Adrenal gland (tissue), 12 donors: Measurements from ENCODE around the gene RAF1. TPM values are rescaled to one million over a fixed set of nuclear protein-coding genes. Genes with fewer than 3 reads are reported as not detected.

Source experiments
- DNase-seq, 7 donors: peaks; one replicate each; pipeline ENCODE4 v3.0.0-alpha.2; 2019 to 2020
- H3K27ac ChIP-seq, 5 donors: fragments of 200-600 bp; sonication (generic) in 4 of 5; 1 replicate in 3 of 5; 2 replicates in 2 of 5; pipeline versions ENCODE4 v1.5.1 to v1.8.0; 2016 to 2020; ENCODE audit warnings: mild to moderate bottlenecking in 1 of 5
- H3K27me3 ChIP-seq: fragments of 200-600 bp; 2 replicates; pipeline ENCODE4 v1.8.0; 2021
- H3K36me3 ChIP-seq, 2 donors: fragments of 200-600 bp; replicated peaks in 1 of 2; 1 replicate in 1 of 2; 2 replicates in 1 of 2; pipeline versions ENCODE4 v1.5.1 to v1.8.0; 2018 to 2022
- H3K4me1 ChIP-seq, 2 donors: fragments of 200-600 bp; replicated peaks in 1 of 2; 1 replicate in 1 of 2; 2 replicates in 1 of 2; pipeline versions ENCODE4 v1.5.1 to v1.8.0; 2018 to 2021
- H3K4me3 ChIP-seq, 4 donors: fragments of 200-600 bp; sonication (generic) in 3 of 4; one replicate each; pipeline ENCODE4 v1.5.1; 2016 to 2018
- H3K9me3 ChIP-seq, 3 donors: fragments of 200-600 bp; sonication (generic) in 1 of 3; replicated peaks in 1 of 3; 1 replicate in 2 of 3; 2 replicates in 1 of 3; pipeline versions ENCODE4 v1.5.1 to v1.8.0; 2016 to 2021
- POLR2A ChIP-seq, 2 donors: fragments of 450-650 bp; IDR thresholded peaks; one replicate each; pipeline ENCODE4 v1.6.1; 2017; ENCODE audit warnings: antibody characterized with exemption in 2 of 2, mild to moderate bottlenecking in 2 of 2, moderate library complexity in 1 of 2
- WGBS, 4 donors: extraction: QIAGEN DNeasy Blood & Tissue Kit in 2 of 4; methylation state at CpG; one replicate each; pipeline versions ENCODE4 v1.1.5 to v1.1.7; 2013 to 2017; 5-methylcytosine and 5-hydroxymethylcytosine counted together
- intact Hi-C, 2 donors: fragments of 100-400 bp; cut with DNase I; formaldehyde crosslinking; loops; one replicate each; pipeline versions ENCODE4 v1.14.1 to v1.15.0; 2022 to 2023
- polyA plus RNA-seq, 3 donors: library from polyadenylated mRNA; stranded (reverse); fragments of 200-250 nt in 2 of 3; fragments of 350-450 nt in 1 of 3; fragmentation: Illumina TruSeq in 1 of 3; extraction: RNeasy Lipid Tissue Mini Kit (QIAGEN cat#74804) in 1 of 3; gene quantifications; one replicate each; pipeline ENCODE4 v1.2.3, GENCODE V29; 2013 to 2014
- total RNA-seq, 9 donors: library from RNA; depleted of rRNA in 4 of 9; stranded (reverse); fragments of >200 nt in 4 of 9; fragments of 120-200 nt in 1 of 9; fragmentation: NEBNext Ultra II Directional in 1 of 9; extraction: Animal tissue kit (Norgen Biotek cat#: 25700) in 1 of 9; gene quantifications; one replicate each; pipeline versions ENCODE4 v1.1.0 to v1.2.4, GENCODE V29; 2013 to 2023
- TF ChIP-seq, protein P1 (sequence below), 6 experiments: fragments of 450-650 bp in 4 of 6; fragments of 200-600 bp in 2 of 6; sonication (generic) in 1 of 6; IDR thresholded peaks; 1 replicate in 5 of 6; 2 replicates in 1 of 6; pipeline versions ENCODE4 v1.5.1 to v1.8.0; 2016 to 2021; ENCODE audit warnings: antibody characterized with exemption in 6 of 6, mild to moderate bottlenecking in 2 of 6, moderate library complexity in 1 of 6
- donor health status: healthy with polysubstance abuse.
- donor health status: Bipolar disorder and iron deficiency.
- donor health status: DM: yes; HTN: yes; CAD: no.
- donor health status: DM: no; HTN: no; CAD: no.
- donor health status: DM: no; HTN: no; CAD: no.
- donor health status: DM: yes; HTN: yes; CAD: no.

The RAF1 gene
- total and polyA plus RNA-seq, 12 donors = 45.9 to 110 (median 69.4) TPM

DNA sequence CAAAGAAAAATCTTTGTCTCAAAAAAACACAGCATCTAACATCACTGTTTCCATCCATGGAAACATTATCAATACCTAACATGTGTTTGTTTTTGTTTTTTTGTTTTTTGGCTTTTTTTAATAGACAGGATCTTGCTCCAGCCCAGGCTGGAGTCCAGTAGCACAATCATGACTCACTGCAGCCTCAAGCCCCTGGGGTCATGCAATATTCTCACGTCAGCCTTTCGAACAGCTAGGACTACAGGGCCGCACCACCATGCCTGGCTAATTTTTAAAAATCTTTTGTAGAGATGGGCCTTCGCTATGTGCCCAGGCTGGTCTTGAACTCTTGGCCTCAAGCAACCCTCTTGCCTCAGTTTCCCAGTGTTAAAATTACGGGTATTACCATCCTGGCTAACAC lies 52.8 kb downstream of the RAF1 start:
- WGBS, 4 donors = 68 to 84% (median 75%) methylated on average over 5 of the region's 5 CpGs
- intact Hi-C loops = no loop called here
- Histone ChIP-seq H3K27ac (no peak overlapping the region), H3K4me3 (no peak overlapping the region), H3K9me3 (no peaks in the 10 kb centered on the region), H3K4me1 (no peaks in the 10 kb centered on the region), H3K36me3 (peaks cover 0 to 32% of the 10 kb centered on the region in 2 donors), H3K27me3 (no peaks in the 10 kb centered on the region)
- TF ChIP-seq, protein P1, sequence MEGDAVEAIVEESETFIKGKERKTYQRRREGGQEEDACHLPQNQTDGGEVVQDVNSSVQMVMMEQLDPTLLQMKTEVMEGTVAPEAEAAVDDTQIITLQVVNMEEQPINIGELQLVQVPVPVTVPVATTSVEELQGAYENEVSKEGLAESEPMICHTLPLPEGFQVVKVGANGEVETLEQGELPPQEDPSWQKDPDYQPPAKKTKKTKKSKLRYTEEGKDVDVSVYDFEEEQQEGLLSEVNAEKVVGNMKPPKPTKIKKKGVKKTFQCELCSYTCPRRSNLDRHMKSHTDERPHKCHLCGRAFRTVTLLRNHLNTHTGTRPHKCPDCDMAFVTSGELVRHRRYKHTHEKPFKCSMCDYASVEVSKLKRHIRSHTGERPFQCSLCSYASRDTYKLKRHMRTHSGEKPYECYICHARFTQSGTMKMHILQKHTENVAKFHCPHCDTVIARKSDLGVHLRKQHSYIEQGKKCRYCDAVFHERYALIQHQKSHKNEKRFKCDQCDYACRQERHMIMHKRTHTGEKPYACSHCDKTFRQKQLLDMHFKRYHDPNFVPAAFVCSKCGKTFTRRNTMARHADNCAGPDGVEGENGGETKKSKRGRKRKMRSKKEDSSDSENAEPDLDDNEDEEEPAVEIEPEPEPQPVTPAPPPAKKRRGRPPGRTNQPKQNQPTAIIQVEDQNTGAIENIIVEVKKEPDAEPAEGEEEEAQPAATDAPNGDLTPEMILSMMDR (IDR thresholded peaks at IDR 0.05) = no peak
- no peak for TF ChIP-seq POLR2A (IDR thresholded peaks at IDR 0.05)
- no peak for DNase-seq

DNA sequence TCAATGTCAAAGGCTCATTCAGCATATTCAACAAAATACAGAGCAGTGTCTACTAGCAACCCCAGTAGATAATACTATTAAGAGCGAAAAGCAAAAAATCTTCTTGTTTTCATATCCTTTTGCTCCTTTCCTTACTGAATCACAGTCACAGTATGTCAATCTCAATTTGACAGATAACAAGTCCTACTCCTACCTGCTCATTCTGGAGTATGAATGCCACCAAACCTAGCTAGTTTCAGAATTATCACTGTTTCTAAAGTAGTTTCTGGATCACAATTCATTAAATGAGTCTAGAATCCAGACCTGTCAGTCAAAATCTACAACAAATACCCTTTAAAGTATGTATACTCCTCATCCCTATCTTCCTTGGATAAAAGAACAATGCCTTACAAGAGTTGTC lies 55.5 kb downstream of the RAF1 start:
- Histone ChIP-seq H3K9me3 (no peaks in the 10 kb centered on the region), H3K4me1 (no peaks in the 10 kb centered on the region), H3K27ac (no peak overlapping the region), H3K27me3 (no peaks in the 10 kb centered on the region), H3K4me3 (no peak overlapping the region), H3K36me3 (peaks cover 0 to 51% of the 10 kb centered on the region in 2 donors)
- TF ChIP-seq POLR2A (IDR thresholded peaks at IDR 0.05) = no peak
- TF ChIP-seq, protein P1 (IDR thresholded peaks at IDR 0.05) = no peak
- WGBS, 4 donors = 95 to 100% (median 97%) methylated on average over 1 of the region's 1 CpG
- no peak for DNase-seq
- intact Hi-C loops = no loop called here

DNA sequence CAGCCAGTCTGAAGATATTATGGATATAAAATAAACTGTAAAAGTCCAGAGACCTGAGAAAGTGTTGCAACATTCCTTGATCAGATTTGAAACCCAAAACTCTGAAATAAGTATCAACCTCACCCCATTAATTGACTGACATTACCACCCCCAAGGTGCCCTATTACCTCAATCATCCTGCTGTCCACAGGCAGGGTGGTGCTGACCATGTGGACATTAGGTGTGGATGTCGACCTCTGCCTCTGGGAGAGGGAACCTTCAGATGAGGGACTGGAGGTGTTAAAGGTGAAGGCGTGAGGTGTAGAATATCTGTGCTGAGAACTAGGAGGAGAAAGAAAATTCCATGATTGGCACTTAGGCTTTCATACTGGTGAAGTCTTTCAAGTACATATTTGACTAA lies 59.9 kb downstream of the RAF1 start:
- intact Hi-C loops = no loop called here
- no peak for TF ChIP-seq POLR2A (IDR thresholded peaks at IDR 0.05)
- TF ChIP-seq, protein P1 (IDR thresholded peaks at IDR 0.05) = no peak
- H3K36me3 ChIP-seq = peaks cover 0 to 65% of the 10 kb centered on the region in 2 donors
- no peak overlapping the region for H3K27ac ChIP-seq
- DNase-seq = no peak
- no peaks in the 10 kb centered on the region for H3K4me1 ChIP-seq
- WGBS, 4 donors = 90 to 93% (median 92%) methylated on average over 2 of the region's 2 CpGs
- no peaks in the 10 kb centered on the region for H3K9me3 ChIP-seq
- H3K27me3 ChIP-seq = no peaks in the 10 kb centered on the region
- no peak overlapping the region for H3K4me3 ChIP-seq

DNA sequence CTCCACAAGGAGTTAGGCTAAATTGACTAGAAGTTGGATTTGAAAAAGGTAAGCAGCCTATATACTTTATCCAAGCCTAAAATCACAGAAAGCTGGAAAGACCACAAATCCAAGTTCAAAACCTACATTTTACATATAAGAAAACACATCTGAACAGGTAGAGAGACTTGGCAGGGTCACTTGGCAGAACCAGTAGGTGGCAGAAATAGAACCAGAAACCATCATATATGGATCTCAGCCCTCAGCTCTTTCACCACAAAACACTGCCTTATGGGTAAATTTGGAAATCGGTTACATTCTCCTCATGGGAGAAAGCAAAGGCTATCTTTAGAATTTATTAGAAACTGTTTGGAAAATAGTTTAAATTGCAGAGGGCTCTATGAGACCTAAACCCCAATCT lies 62.8 kb downstream of the RAF1 start:
- Histone ChIP-seq H3K27me3 (no peaks in the 10 kb centered on the region), H3K4me3 (no peak overlapping the region), H3K9me3 (no peaks in the 10 kb centered on the region), H3K27ac (no peak overlapping the region), H3K4me1 (no peaks in the 10 kb centered on the region), H3K36me3 (peaks cover 0 to 68% of the 10 kb centered on the region in 2 donors)
- 79 to 83% (median 80%) methylated on average over 1 of the region's 1 CpG for WGBS, 4 donors
- no peak for DNase-seq
- intact Hi-C loops = no loop called here
- TF ChIP-seq POLR2A (IDR thresholded peaks at IDR 0.05) = no peak
- TF ChIP-seq, protein P1 (IDR thresholded peaks at IDR 0.05) = no peak
